ENCODE measurements around the gene ARFGEF3. TPM values are rescaled to one million over a fixed set of nuclear protein-coding genes. Genes with fewer than 3 reads are reported as not detected.

Gene ARFGEF3
- polyA plus RNA-seq, 1 of the 3 experiments (the other 2 are of a cell fraction), result not detected

GRCh38 chr6:138250053-138250452, 88.3 kb downstream of the ARFGEF3 start:
- Histone ChIP-seq H3K36me3 (replicated peaks in 1 of 2; ENCODE audit: control insufficient read depth in 1 of 2, insufficient read depth in 2 of 2, low read length in 1 of 2) (no peaks in the 10 kb centered on the region), H3K9me3 (no peaks in the 10 kb centered on the region), H3K4me3 (ENCODE audit: low read depth in 2 of 2, low read length in 1 of 2) (no peak overlapping the region), H3K27ac (ENCODE audit: low read depth in 2 of 2, low read length in 1 of 2) (no peak overlapping the region), H3F3A (replicated peaks; ENCODE audit: insufficient read depth) (no peaks in the 10 kb centered on the region), H3K79me2 (ENCODE audit: insufficient read depth) (no peaks in the 10 kb centered on the region), H3K27me3 (ENCODE audit: insufficient read depth) (no peaks in the 10 kb centered on the region), H3K9ac (no peak overlapping the region), H2AFZ (ENCODE audit: low read depth) (no peak overlapping the region), H4K20me1 (ENCODE audit: insufficient read depth) (no peaks in the 10 kb centered on the region), H3K9me2 (no peaks in the 10 kb centered on the region), H3K4me2 (no peak overlapping the region), H3K4me1 (ENCODE audit: control insufficient read depth in 1 of 2, insufficient read depth in 2 of 2, low read depth in 1 of 2, low read length in 1 of 2) (no peaks in the 10 kb centered on the region)
- ChIA-PET CTCF (no interaction called here), POLR2A (no interaction called here)
- DNase-seq, result no peak
- 64% methylated on average over 4 of the region's 4 CpGs for WGBS (ENCODE audit: low lambda C conversion rate)
- TF ChIP-seq IRF3 (IDR thresholded peaks at IDR 0.05; ENCODE audit: low read depth, low read length) (no peak), GATA2 (CRISPR knock-in tag; IDR thresholded peaks at IDR 0.05) (no peak), NFIC (IDR thresholded peaks at IDR 0.05; ENCODE audit: borderline replicate concordance) (no peak), SMC3 (IDR thresholded peaks at IDR 0.05; ENCODE audit: low read depth, low read length) (no peak), SIN3A (IDR thresholded peaks at IDR 0.05; ENCODE audit: borderline replicate concordance, low read depth, low read length) (no peak), EP300 (IDR thresholded peaks at IDR 0.05; ENCODE audit: borderline replicate concordance in 1 of 2, low read depth in 1 of 2, low read length in 1 of 2) (no peak), YY1 (IDR thresholded peaks at IDR 0.05; ENCODE audit: low read depth) (no peak), RFX5 (IDR thresholded peaks at IDR 0.05; ENCODE audit: low read length) (no peak), FOSL2 (IDR thresholded peaks at IDR 0.05; ENCODE audit: borderline replicate concordance, low read depth) (no peak), RXRA (IDR thresholded peaks at IDR 0.05; ENCODE audit: borderline replicate concordance, low read depth) (no peak)

DNA sequence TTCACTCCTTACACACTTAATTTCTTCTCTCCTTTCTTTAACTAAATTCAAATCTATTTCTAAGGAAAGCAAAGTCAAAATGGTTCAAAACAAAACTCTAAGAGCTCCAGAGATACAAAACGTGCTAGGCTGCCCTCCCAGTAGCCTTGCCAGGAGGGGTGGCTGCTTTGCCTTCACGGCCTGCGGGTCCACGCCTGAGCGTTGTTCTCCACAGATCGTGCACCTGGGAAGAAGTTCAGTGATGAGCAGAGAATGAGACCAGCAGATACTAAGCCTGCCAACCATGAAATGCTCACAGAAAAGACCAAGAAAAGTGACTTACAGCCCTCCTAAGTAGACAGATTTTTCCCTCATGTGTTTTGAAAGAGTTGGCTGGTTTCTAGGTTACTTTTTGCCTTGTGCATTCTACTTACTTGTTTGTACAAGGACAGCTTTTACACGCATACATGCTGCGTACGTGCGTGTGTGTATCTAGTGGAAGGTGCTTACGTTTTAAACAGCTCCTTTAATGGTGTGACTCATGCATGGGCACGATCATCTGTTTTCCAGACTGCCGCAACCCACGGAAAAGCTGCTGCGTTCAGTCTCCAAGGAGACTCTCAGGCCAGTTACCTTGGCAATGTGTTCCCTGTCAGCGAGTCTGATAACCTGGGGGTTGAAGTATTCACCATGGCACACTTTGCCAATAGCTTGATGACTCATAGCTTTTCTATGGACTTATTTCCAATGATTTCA, 88.9 kb downstream of the ARFGEF3 start:
- CTCF ChIA-PET, result no interaction called here
- no peak for DNase-seq
- no peak overlapping the region for H3K4me3 ChIP-seq (ENCODE audit: low read depth in 2 of 2, low read length in 1 of 2)

More for the DNA sequence above, 88.9 kb downstream of the ARFGEF3 start:
- H3F3A ChIP-seq (replicated peaks; ENCODE audit: insufficient read depth), result no peaks in the 10 kb centered on the region
- TF ChIP-seq, protein P1, sequence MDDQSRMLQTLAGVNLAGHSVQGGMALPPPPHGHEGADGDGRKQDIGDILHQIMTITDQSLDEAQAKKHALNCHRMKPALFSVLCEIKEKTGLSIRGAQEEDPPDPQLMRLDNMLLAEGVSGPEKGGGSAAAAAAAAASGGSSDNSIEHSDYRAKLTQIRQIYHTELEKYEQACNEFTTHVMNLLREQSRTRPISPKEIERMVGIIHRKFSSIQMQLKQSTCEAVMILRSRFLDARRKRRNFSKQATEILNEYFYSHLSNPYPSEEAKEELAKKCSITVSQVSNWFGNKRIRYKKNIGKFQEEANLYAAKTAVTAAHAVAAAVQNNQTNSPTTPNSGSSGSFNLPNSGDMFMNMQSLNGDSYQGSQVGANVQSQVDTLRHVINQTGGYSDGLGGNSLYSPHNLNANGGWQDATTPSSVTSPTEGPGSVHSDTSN (IDR thresholded peaks at IDR 0.05), result no peak
- no peak for TF ChIP-seq TEAD4 (IDR thresholded peaks at IDR 0.05; ENCODE audit: borderline replicate concordance, insufficient read depth)
- no peak for TF ChIP-seq NFIC (IDR thresholded peaks at IDR 0.05; ENCODE audit: borderline replicate concordance)
- TF ChIP-seq POLR2AphosphoS5 (IDR thresholded peaks at IDR 0.05; ENCODE audit: low read depth, low read length), result no peak
- TF ChIP-seq MEF2A (IDR thresholded peaks at IDR 0.05; ENCODE audit: borderline replicate concordance, low read depth), result no peak
- TF ChIP-seq RXRA (IDR thresholded peaks at IDR 0.05; ENCODE audit: borderline replicate concordance, low read depth), result no peak
- no peak for TF ChIP-seq FOXM1 (IDR thresholded peaks at IDR 0.05; ENCODE audit: low read depth)
- TF ChIP-seq YY1 (IDR thresholded peaks at IDR 0.05; ENCODE audit: low read depth), result no peak
- TF ChIP-seq CHD2 (IDR thresholded peaks at IDR 0.05; ENCODE audit: low read length, partially characterized antibody), result no peak
- TF ChIP-seq EP300 (IDR thresholded peaks at IDR 0.05; ENCODE audit: borderline replicate concordance in 1 of 2, low read depth in 1 of 2, low read length in 1 of 2), result no peak
- TF ChIP-seq NRF1 (IDR thresholded peaks at IDR 0.05; ENCODE audit: low read depth, low read length), result no peak
- no peaks in the 10 kb centered on the region for H4K20me1 ChIP-seq (ENCODE audit: insufficient read depth)
- H3K9ac ChIP-seq, result no peak overlapping the region
- 38% methylated on average over 14 of the region's 16 CpGs for WGBS (ENCODE audit: low lambda C conversion rate)
- no peaks in the 10 kb centered on the region for H3K79me2 ChIP-seq (ENCODE audit: insufficient read depth)
- POLR2A ChIA-PET, result no interaction called here
- no peaks in the 10 kb centered on the region for H3K4me1 ChIP-seq (ENCODE audit: control insufficient read depth in 1 of 2, insufficient read depth in 2 of 2, low read depth in 1 of 2, low read length in 1 of 2)
- H3K4me2 ChIP-seq, result no peak overlapping the region
- no peaks in the 10 kb centered on the region for H3K27me3 ChIP-seq (ENCODE audit: insufficient read depth)
- no peaks in the 10 kb centered on the region for H3K9me2 ChIP-seq
- H3K36me3 ChIP-seq (replicated peaks in 1 of 2; ENCODE audit: control insufficient read depth in 1 of 2, insufficient read depth in 2 of 2, low read length in 1 of 2), result no peaks in the 10 kb centered on the region
- H2AFZ ChIP-seq (ENCODE audit: low read depth), result no peak overlapping the region
- H3K27ac ChIP-seq (ENCODE audit: low read depth in 2 of 2, low read length in 1 of 2), result no peak overlapping the region
- H3K9me3 ChIP-seq, result no peaks in the 10 kb centered on the region
